MM.1S (cell line): Measurements from ENCODE around the gene SAMD4A.

Source experiments
- DNase-seq: peaks from one replicate; pipeline ENCODE4 v3.0.0-alpha.2; 2015
- H2AFZ ChIP-seq: fragments of 300-600 bp; sonication (generic); 2 replicates; pipeline ENCODE4 v1.6.0; 2016; ENCODE audit warnings: antibody characterized with exemption, low read length
- H3F3A ChIP-seq: fragments of 300-600 bp; sonication (generic); 2 replicates; pipeline ENCODE4 v1.6.1; 2016; ENCODE audit warnings: mild to moderate bottlenecking, antibody characterized with exemption, low read length, moderate library complexity, mixed read lengths; ENCODE audit not compliant: insufficient read depth
- H3K27ac ChIP-seq: fragments of 300-600 bp; sonication (generic); 2 replicates; pipeline ENCODE4 v1.5.1; 2016; ENCODE audit warnings: mild to moderate bottlenecking, low read length
- H3K27me3 ChIP-seq: fragments of 300-600 bp; sonication (generic); replicated peaks from 2 replicates; pipeline ENCODE4 v1.6.0; 2016; ENCODE audit warnings: low read length; ENCODE audit not compliant: insufficient read depth
- H3K36me3 ChIP-seq: fragments of 300-600 bp; sonication (generic); replicated peaks from 2 replicates; pipeline ENCODE4 v1.6.1; 2016; ENCODE audit warnings: mild to moderate bottlenecking, low read length, mixed read lengths; ENCODE audit not compliant: insufficient read depth
- H3K4me1 ChIP-seq: fragments of 300-600 bp; sonication (generic); 2 replicates; pipeline ENCODE4 v1.6.1; 2016; ENCODE audit warnings: low read length, mixed read lengths
- H3K4me2 ChIP-seq: fragments of 300-600 bp; sonication (generic); 2 replicates; pipeline ENCODE4 v1.6.0; 2016; ENCODE audit warnings: low read depth, low read length
- H3K4me3 ChIP-seq: fragments of 300-600 bp; sonication (generic); 2 replicates; pipeline ENCODE4 v1.5.1; 2016; ENCODE audit warnings: low read length, mixed read lengths
- H3K79me2 ChIP-seq: fragments of 300-600 bp; sonication (generic); 2 replicates; pipeline ENCODE4 v1.6.1; 2016; ENCODE audit warnings: mixed run types, low read length, mixed read lengths
- H3K9ac ChIP-seq: fragments of 300-600 bp; sonication (generic); 2 replicates; pipeline ENCODE4 v1.6.1; 2016; ENCODE audit warnings: low read length, mixed read lengths
- H3K9me2 ChIP-seq: fragments of 300-600 bp; sonication (generic); replicated peaks from 2 replicates; pipeline ENCODE4 v1.6.1; 2016; ENCODE audit warnings: mild to moderate bottlenecking, low read length, mixed read lengths; ENCODE audit not compliant: insufficient read depth
- H3K9me3 ChIP-seq: fragments of 300-600 bp; sonication (generic); replicated peaks from 2 replicates; pipeline ENCODE4 v1.6.1; 2016; ENCODE audit warnings: mild to moderate bottlenecking, low read length, mixed read lengths; ENCODE audit not compliant: insufficient read depth
- H4K20me1 ChIP-seq: fragments of 300-600 bp; sonication (generic); 2 replicates; pipeline ENCODE4 v1.6.1; 2016; ENCODE audit warnings: mild to moderate bottlenecking, low read length, moderate library complexity, mixed read lengths; ENCODE audit not compliant: insufficient read depth
- CTCF ChIP-seq: fragments of 300-600 bp; sonication (generic); IDR thresholded peaks from 2 replicates; pipeline ENCODE4 v1.5.1; 2016; ENCODE audit warnings: antibody characterized with exemption, low read length, mixed read lengths
- EZH2 ChIP-seq: fragments of 300-600 bp; sonication (generic); optimal IDR thresholded peaks from 2 replicates; pipeline ENCODE3; 2017; ENCODE audit warnings: low read depth, mild to moderate bottlenecking, antibody characterized with exemption, low read length, mixed read lengths
- EZH2phosphoT487 ChIP-seq: fragments of 300-600 bp; sonication (generic); IDR thresholded peaks from 2 replicates; pipeline ENCODE4 v1.6.1; 2018; ENCODE audit warnings: antibody characterized with exemption, low read length

The SAMD4A gene

GRCh38 chr14:54687750-54688119 lies 120.8 kb downstream of the SAMD4A start:
- H3K4me2 ChIP-seq: no peak overlapping the region
- H3F3A ChIP-seq: no peaks in the 10 kb centered on the region
- no peaks in the 10 kb centered on the region for H3K79me2 ChIP-seq
- no peaks in the 10 kb centered on the region for H3K27me3 ChIP-seq
- no peaks in the 10 kb centered on the region for H4K20me1 ChIP-seq
- H3K9me3 ChIP-seq: no peaks in the 10 kb centered on the region
- no peak for TF ChIP-seq EZH2phosphoT487
- no peak for TF ChIP-seq CTCF
- no peak for TF ChIP-seq EZH2
- no peak overlapping the region for H3K9ac ChIP-seq
- DNase-seq: no peak
- no peak overlapping the region for H3K4me3 ChIP-seq
- H2AFZ ChIP-seq: no peak overlapping the region
- H3K27ac ChIP-seq: no peak overlapping the region
- no peaks in the 10 kb centered on the region for H3K36me3 ChIP-seq
- H3K9me2 ChIP-seq: no peaks in the 10 kb centered on the region
- peaks cover 4% of the 10 kb centered on the region for H3K4me1 ChIP-seq

DNA sequence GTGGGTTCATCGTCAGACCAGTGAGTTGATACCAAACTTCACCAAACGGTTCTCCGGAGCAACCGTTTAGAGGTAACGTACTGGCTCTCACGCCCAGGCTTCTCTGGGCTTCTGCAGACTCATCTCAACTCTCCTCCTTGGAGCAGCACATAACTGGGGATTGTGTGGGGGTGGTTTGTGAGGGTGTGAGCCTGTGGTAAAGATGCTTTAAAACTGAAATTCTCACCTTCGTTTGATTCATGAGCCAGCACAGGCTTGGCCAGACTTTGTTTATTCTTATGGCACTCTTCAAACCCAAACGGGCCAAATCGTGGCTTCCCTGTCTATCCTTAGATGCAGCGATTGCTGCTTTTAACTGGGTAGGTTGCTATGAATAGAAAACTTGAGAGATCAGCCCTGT lies 121.3 kb downstream of the SAMD4A start:
- no peaks in the 10 kb centered on the region for H3K9me3 ChIP-seq
- H3K4me2 ChIP-seq: no peak overlapping the region
- no peak overlapping the region for H3K4me3 ChIP-seq
- TF ChIP-seq CTCF (no peak), EZH2 (no peak), EZH2phosphoT487 (no peak)
- no peaks in the 10 kb centered on the region for H3K9me2 ChIP-seq
- no peak overlapping the region for H2AFZ ChIP-seq
- no peaks in the 10 kb centered on the region for H3K27me3 ChIP-seq
- DNase-seq: no peak
- H4K20me1 ChIP-seq: no peaks in the 10 kb centered on the region
- no peak overlapping the region for H3K9ac ChIP-seq
- peaks cover 4% of the 10 kb centered on the region for H3K4me1 ChIP-seq
- no peak overlapping the region for H3K27ac ChIP-seq
- H3K36me3 ChIP-seq: no peaks in the 10 kb centered on the region
- no peaks in the 10 kb centered on the region for H3F3A ChIP-seq
- H3K79me2 ChIP-seq: no peaks in the 10 kb centered on the region

DNA sequence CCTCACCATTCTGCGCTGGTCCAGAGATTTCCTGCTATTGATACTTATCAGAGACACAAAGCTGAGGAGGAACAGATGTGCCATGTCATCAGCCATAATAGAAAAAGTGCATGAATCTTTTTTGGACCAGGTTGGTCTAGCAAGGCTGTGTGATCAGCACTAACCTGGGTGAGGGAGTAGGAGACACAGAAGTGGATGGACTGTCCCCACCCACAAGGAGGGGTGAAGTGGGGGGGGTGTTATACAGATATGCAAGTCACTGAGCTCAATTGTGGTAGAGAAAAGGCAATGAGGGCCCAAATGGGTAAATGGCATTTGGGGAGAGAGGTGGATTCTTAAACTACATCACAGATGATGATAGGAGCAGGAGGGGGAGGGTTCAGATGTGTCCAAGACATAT lies 123.0 kb downstream of the SAMD4A start:
- Histone ChIP-seq H3K4me2 (no peak overlapping the region), H2AFZ (no peak overlapping the region), H3K27me3 (no peaks in the 10 kb centered on the region), H3K36me3 (no peaks in the 10 kb centered on the region), H3K9me2 (no peaks in the 10 kb centered on the region), H3K27ac (no peak overlapping the region), H3K4me3 (no peak overlapping the region), H3F3A (no peaks in the 10 kb centered on the region), H3K4me1 (0 out of 2 replicates have a peak, but pooled peaks cover under 1% of the 10 kb centered on the region), H3K79me2 (no peaks in the 10 kb centered on the region), H4K20me1 (no peaks in the 10 kb centered on the region), H3K9ac (no peak overlapping the region), H3K9me3 (no peaks in the 10 kb centered on the region)
- DNase-seq: no peak
- TF ChIP-seq EZH2phosphoT487 (no peak), CTCF (no peak)
